ENCODE measurements around the gene EFR3B. TPM values are rescaled to one million over a fixed set of nuclear protein-coding genes. Genes with fewer than 3 reads are reported as not detected.

EFR3B gene
- total RNA-seq, 4 donors from 2014 or later = 0.40 to 1.2 (median 0.65) TPM

GRCh38 chr2:25115902-25116301, 74.0 kb downstream of the EFR3B start:
- Histone ChIP-seq H3K27ac (no peak overlapping the region), H3K27me3 (no peaks in the 10 kb centered on the region), H3K9me3 (no peaks in the 10 kb centered on the region), H3K4me1 (no peaks in the 10 kb centered on the region), H3K4me3 (no peak overlapping the region), H3K36me3 (no peaks in the 10 kb centered on the region)
- no peak for TF ChIP-seq POLR2A (IDR thresholded peaks at IDR 0.05)
- TF ChIP-seq CTCF (IDR thresholded peaks at IDR 0.05) = no peak
- DNase-seq = no peak

- Histone ChIP-seq H3K27me3 (no peaks in the 10 kb centered on the region), H3K4me3 (no peak overlapping the region), H3K4me1 (no peaks in the 10 kb centered on the region), H3K27ac (no peak overlapping the region), H3K9me3 (no peaks in the 10 kb centered on the region), H3K36me3 (no peaks in the 10 kb centered on the region)
- TF ChIP-seq CTCF (IDR thresholded peaks at IDR 0.05) (no peak), POLR2A (IDR thresholded peaks at IDR 0.05) (no peak)
- DNase-seq = no peak
Observed at GRCh38 chr2:25116956-25117355, 75.1 kb downstream of the EFR3B start.

GRCh38 chr2:25119263-25119662, 77.4 kb downstream of the EFR3B start:
- TF ChIP-seq POLR2A (IDR thresholded peaks at IDR 0.05) (no peak), CTCF (IDR thresholded peaks at IDR 0.05) (no peak)
- H3K4me1 ChIP-seq = no peaks in the 10 kb centered on the region
- no peak for DNase-seq
- H3K36me3 ChIP-seq = no peaks in the 10 kb centered on the region
- H3K27me3 ChIP-seq = no peaks in the 10 kb centered on the region
- H3K4me3 ChIP-seq = no peak overlapping the region
- no peak overlapping the region for H3K27ac ChIP-seq
- no peaks in the 10 kb centered on the region for H3K9me3 ChIP-seq

- Histone ChIP-seq H3K36me3 (no peaks in the 10 kb centered on the region), H3K27ac (no peak overlapping the region), H3K4me1 (no peaks in the 10 kb centered on the region), H3K4me3 (no peak overlapping the region), H3K9me3 (no peaks in the 10 kb centered on the region), H3K27me3 (no peaks in the 10 kb centered on the region)
- no peak for DNase-seq
- no peak for TF ChIP-seq CTCF (IDR thresholded peaks at IDR 0.05)
- no peak for TF ChIP-seq POLR2A (IDR thresholded peaks at IDR 0.05)
Observed at GRCh38 chr2:25122367-25122766, 80.5 kb downstream of the EFR3B start.

GRCh38 chr2:25123682-25124081, 81.8 kb downstream of the EFR3B start:
- no peak for DNase-seq
- Histone ChIP-seq H3K27ac (no peak overlapping the region), H3K4me1 (no peaks in the 10 kb centered on the region), H3K4me3 (no peak overlapping the region), H3K36me3 (no peaks in the 10 kb centered on the region), H3K9me3 (no peaks in the 10 kb centered on the region), H3K27me3 (no peaks in the 10 kb centered on the region)
- TF ChIP-seq CTCF (IDR thresholded peaks at IDR 0.05) = no peak
- no peak for TF ChIP-seq POLR2A (IDR thresholded peaks at IDR 0.05)

GRCh38 chr2:25125189-25125588, 83.3 kb downstream of the EFR3B start:
- no peak for TF ChIP-seq CTCF (IDR thresholded peaks at IDR 0.05)
- no peak for TF ChIP-seq POLR2A (IDR thresholded peaks at IDR 0.05)
- H3K4me1 ChIP-seq = no peaks in the 10 kb centered on the region
- H3K27me3 ChIP-seq = no peaks in the 10 kb centered on the region
- no peaks in the 10 kb centered on the region for H3K9me3 ChIP-seq
- no peak overlapping the region for H3K27ac ChIP-seq
- H3K36me3 ChIP-seq = no peaks in the 10 kb centered on the region
- DNase-seq = peak in 1 of 3 donors; percentile 9
- H3K4me3 ChIP-seq = no peak overlapping the region
